Upper lobe of left lung (tissue), 6 donors: ENCODE measurements around the gene VIT. TPM values are rescaled to one million over a fixed set of nuclear protein-coding genes. Genes with fewer than 3 reads are reported as not detected.

Experiments
- ATAC-seq, 2 donors: fragments of 200-7000 bp; cut with Tn5 transposase; one replicate each; pipeline ENCODE4 v1.9.1; 2022; ENCODE audit warnings: mild to moderate bottlenecking in 2 of 2, moderate library complexity in 2 of 2; ENCODE audit not compliant: low FRiP score in 2 of 2
- DNase-seq, 2 donors: peaks; one replicate each; pipeline ENCODE4 v3.0.0-alpha.2; 2019 to 2020
- H3K27ac ChIP-seq, 4 donors: fragments of 200-600 bp; sonication (generic); one replicate each; pipeline ENCODE4 v1.5.1; 2016 to 2019
- H3K27me3 ChIP-seq, 4 donors: fragments of 200-600 bp; sonication (generic); one replicate each; pipeline ENCODE4 v1.5.1; 2017 to 2019
- H3K36me3 ChIP-seq, 4 donors: fragments of 200-600 bp; sonication (generic); one replicate each; pipeline ENCODE4 v1.5.1; 2016 to 2019
- H3K4me1 ChIP-seq, 4 donors: fragments of 200-600 bp; sonication (generic); one replicate each; pipeline ENCODE4 v1.5.1; 2018 to 2019
- H3K4me3 ChIP-seq, 4 donors: fragments of 200-600 bp; sonication (generic); one replicate each; pipeline ENCODE4 v1.5.1; 2017 to 2019; ENCODE audit warnings: mild to moderate bottlenecking in 2 of 4, moderate library complexity in 1 of 4
- H3K9me3 ChIP-seq, 4 donors: fragments of 200-600 bp; sonication (generic); one replicate each; pipeline ENCODE4 v1.5.1; 2018 to 2019
- CTCF ChIP-seq, 6 experiments: fragments of 450-650 bp in 4 of 6; fragments of 200-600 bp in 2 of 6; sonication (generic) in 2 of 6; IDR thresholded peaks; one replicate each; pipeline ENCODE4 v1.5.1; 2016 to 2019; ENCODE audit warnings: antibody characterized with exemption in 6 of 6
- EP300 ChIP-seq, 4 donors: sonication (generic); formaldehyde crosslinking; IDR thresholded peaks; one replicate each; pipeline ENCODE4 v1.5.1; 2017; ENCODE audit warnings: antibody characterized with exemption in 4 of 4, control low read depth in 2 of 4
- POLR2A ChIP-seq, 4 donors: fragments of 450-650 bp; IDR thresholded peaks; one replicate each; pipeline ENCODE4 v1.5.1; 2016 to 2017; ENCODE audit warnings: antibody characterized with exemption in 4 of 4, mild to moderate bottlenecking in 2 of 4
- POLR2AphosphoS5 ChIP-seq, 2 donors: sonication (generic); formaldehyde crosslinking; IDR thresholded peaks; one replicate each; pipeline ENCODE4 v1.5.1; 2017; ENCODE audit warnings: antibody characterized with exemption in 2 of 2
- WGBS, 2 donors: methylation state at CpG; one replicate each; pipeline ENCODE4 v1.1.5; 2017 to 2018; 5-methylcytosine and 5-hydroxymethylcytosine counted together
- total RNA-seq, 6 donors: library from RNA; depleted of rRNA in 4 of 6; stranded (reverse); fragments of >200 nt in 4 of 6; gene quantifications; one replicate each; pipeline versions ENCODE4 v1.1.0 to v1.2.1, GENCODE V29; 2016 to 2021
- donor health status: DM: no; HTN: no; CAD: no; lungs with moderate emphysema.
- donor health status: DM: no; HTN: yes; CAD: no; lungs with severe emphysema.

VIT gene
- total RNA-seq, 6 donors from 2014 or later, result 0.22 to 1.4 (median 0.54) TPM; not detected in 1

- DNase-seq, result no peak
- no peak for ATAC-seq
These were observed 41.1 kb upstream of the VIT start for GRCh38 chr2:36655453-36655852.

GRCh38 chr2:36657703-36658102 is 38.8 kb upstream of the VIT start:
- ATAC-seq (no peak), DNase-seq (no peak)
- Histone ChIP-seq H3K9me3 (no peaks in the 10 kb centered on the region), H3K27ac (no peak overlapping the region), H3K4me1 (no peaks in the 10 kb centered on the region), H3K36me3 (no peaks in the 10 kb centered on the region), H3K4me3 (no peak overlapping the region), H3K27me3 (no peaks in the 10 kb centered on the region)
- TF ChIP-seq EP300 (IDR thresholded peaks at IDR 0.05) (no peak), POLR2AphosphoS5 (IDR thresholded peaks at IDR 0.05) (no peak), POLR2A (IDR thresholded peaks at IDR 0.05) (no peak), CTCF (IDR thresholded peaks at IDR 0.05) (no peak)
- 78 to 80% methylated on average over 1 of the region's 1 CpG for WGBS, 2 donors

More at GRCh38 chr2:36655453-36655852, 41.1 kb upstream of the VIT start:
- Histone ChIP-seq H3K36me3 (no peaks in the 10 kb centered on the region), H3K27me3 (no peaks in the 10 kb centered on the region), H3K4me1 (no peaks in the 10 kb centered on the region), H3K4me3 (no peak overlapping the region), H3K9me3 (no peaks in the 10 kb centered on the region), H3K27ac (no peak overlapping the region)
- WGBS, 2 donors, result 71 to 73% methylated on average over 4 of the region's 4 CpGs
- TF ChIP-seq POLR2AphosphoS5 (IDR thresholded peaks at IDR 0.05) (no peak), EP300 (IDR thresholded peaks at IDR 0.05) (no peak), CTCF (IDR thresholded peaks at IDR 0.05) (no peak)

- DNase-seq, result no peak
- WGBS, 2 donors, result 83 to 84% methylated on average over 1 of the region's 1 CpG
- ATAC-seq, result no peak
These were observed 38.2 kb upstream of the VIT start for GRCh38 chr2:36658277-36658748.

GRCh38 chr2:36659218-36659617 is 37.3 kb upstream of the VIT start:
- H3K4me3 ChIP-seq, result no peak overlapping the region
- WGBS, 2 donors, result 73 to 94% methylated on average over 2 of the region's 2 CpGs
- no peak overlapping the region for H3K27ac ChIP-seq
- H3K27me3 ChIP-seq, result no peaks in the 10 kb centered on the region
- ATAC-seq (no peak), DNase-seq (no peak)
- no peaks in the 10 kb centered on the region for H3K4me1 ChIP-seq
- no peak for TF ChIP-seq POLR2AphosphoS5 (IDR thresholded peaks at IDR 0.05)
- H3K36me3 ChIP-seq, result no peaks in the 10 kb centered on the region
- H3K9me3 ChIP-seq, result no peaks in the 10 kb centered on the region

More at GRCh38 chr2:36658277-36658748, 38.2 kb upstream of the VIT start:
- no peaks in the 10 kb centered on the region for H3K27me3 ChIP-seq
- no peaks in the 10 kb centered on the region for H3K9me3 ChIP-seq
- no peak overlapping the region for H3K27ac ChIP-seq
- TF ChIP-seq POLR2AphosphoS5 (IDR thresholded peaks at IDR 0.05) (no peak), EP300 (IDR thresholded peaks at IDR 0.05) (no peak), CTCF (IDR thresholded peaks at IDR 0.05) (no peak)
- H3K4me3 ChIP-seq, result no peak overlapping the region
- no peaks in the 10 kb centered on the region for H3K36me3 ChIP-seq
- no peaks in the 10 kb centered on the region for H3K4me1 ChIP-seq

- Histone ChIP-seq H3K27ac (no peak overlapping the region), H3K4me1 (no peaks in the 10 kb centered on the region), H3K4me3 (no peak overlapping the region), H3K36me3 (no peaks in the 10 kb centered on the region), H3K27me3 (no peaks in the 10 kb centered on the region), H3K9me3 (no peaks in the 10 kb centered on the region)
- ATAC-seq (no peak), DNase-seq (no peak)
- TF ChIP-seq EP300 (IDR thresholded peaks at IDR 0.05) (no peak), POLR2AphosphoS5 (IDR thresholded peaks at IDR 0.05) (no peak), CTCF (IDR thresholded peaks at IDR 0.05) (no peak), POLR2A (IDR thresholded peaks at IDR 0.05) (no peak)
These were observed 36.6 kb upstream of the VIT start for GRCh38 chr2:36659872-36660312.
